ENCODE data around the gene ZBTB12. TPM values are rescaled to one million over a fixed set of nuclear protein-coding genes. Genes with fewer than 3 reads are reported as not detected.
A peak's percentile ranks its signal among the peaks of the same experiment; 100 is the strongest.

The ZBTB12 gene
- total and polyA plus RNA-seq, 2 of the 13 experiments (the other 11 are each of a cell fraction or from before 2014, with no cell fraction given): 4.8 to 6.0 TPM

DNA sequence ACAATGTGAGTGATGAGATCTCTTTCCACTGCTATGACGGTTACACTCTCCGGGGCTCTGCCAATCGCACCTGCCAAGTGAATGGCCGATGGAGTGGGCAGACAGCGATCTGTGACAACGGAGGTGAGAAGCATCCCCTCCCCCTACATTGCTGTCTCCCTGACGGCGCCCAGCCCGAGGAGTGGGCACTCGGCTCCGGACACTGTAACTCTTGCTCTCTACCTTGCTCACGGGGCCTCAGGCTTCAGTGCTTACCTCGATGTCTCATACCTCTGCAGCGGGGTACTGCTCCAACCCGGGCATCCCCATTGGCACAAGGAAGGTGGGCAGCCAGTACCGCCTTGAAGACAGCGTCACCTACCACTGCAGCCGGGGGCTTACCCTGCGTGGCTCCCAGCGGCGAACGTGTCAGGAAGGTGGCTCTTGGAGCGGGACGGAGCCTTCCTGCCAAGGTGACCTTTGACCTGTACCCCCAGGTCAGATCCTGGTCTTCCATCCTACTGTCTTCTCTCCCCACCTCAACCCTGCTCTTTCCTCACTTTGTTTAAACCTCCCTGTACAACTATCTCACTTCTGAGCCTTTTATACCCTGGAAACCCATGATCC lies 45.3 kb upstream of the ZBTB12 start:
- H3K4me3 ChIP-seq (replicated peaks in 1 of 3; ENCODE audit: insufficient read depth in 1 of 3, low read depth in 2 of 3, low read length in 3 of 3): peak overlapping the region; percentile 59 to 90 (median 66); a peak in 5 of 6 replicates
- FAIRE-seq: no peak
- H3K79me2 ChIP-seq (ENCODE audit: insufficient read depth, low read length): peaks cover 22% of the 10 kb centered on the region
- no peaks in the 10 kb centered on the region for H4K20me1 ChIP-seq (ENCODE audit: insufficient read depth, low read length)
- no peak for ATAC-seq
- no peaks in the 10 kb centered on the region; a peak in 1 of 5 replicates for H3K27me3 ChIP-seq (ENCODE audit: control insufficient read depth in 1 of 2, insufficient read depth in 2 of 2, low read length in 2 of 2)
- in situ Hi-C loops (cut with HindIII; ENCODE audit: extremely low pct_ligation_motif_present, low pct_unique_long_range_greater_than_20kb): loop anchor here (5.0 kb wide), 1 partner anchor 45 kb away; the partner anchor contains the start of gene ZBTB12
- intact Hi-C loops (cut with micrococcal nuclease; ENCODE audit: unreplicated experiment): no loop called here
- H3K4me1 ChIP-seq (ENCODE audit: insufficient read depth, low read length): peaks cover 73% of the 10 kb centered on the region
- peaks cover 21 to 74% of the 10 kb centered on the region in 2 experiments for H3K36me3 ChIP-seq (replicated peaks in 1 of 2; ENCODE audit: control insufficient read depth in 1 of 2, insufficient read depth in 2 of 2, low read length in 2 of 2)
- peak overlapping the region; percentile 98 for H3K4me2 ChIP-seq (ENCODE audit: low read depth, low read length)
- peak overlapping the region; percentile 91 for H3K9ac ChIP-seq (ENCODE audit: insufficient read depth, low read depth, low read length)
- 90% methylated on average over 24 of the region's 24 CpGs for WGBS (ENCODE audit: low lambda C conversion rate)
- BruUV-seq (replicated peaks): no TSS peak
- ChIA-PET CTCF (ENCODE audit: low intra/inter-chr PET ratio, low total read pairs) (no interaction called here), POLR2A (interaction anchor here (1.8 kb wide), 1 partner anchor 18 kb away, joined by 5 read pairs; no protein-coding TSS in a partner anchor)
- H2AFZ ChIP-seq (ENCODE audit: low read length): no peak overlapping the region
- DNase-seq (ENCODE audit: low spot score): no peak
- no peaks in the 10 kb centered on the region for H3K9me3 ChIP-seq (ENCODE audit: low read length)
- H3K27ac ChIP-seq (ENCODE audit: extremely low read length, insufficient read depth, low read length): peak overlapping the region; percentile 91
- TF ChIP-seq NR2F6 (IDR thresholded peaks at IDR 0.05) (peak; percentile 69), NR2F6 (CRISPR knock-in tag; IDR thresholded peaks at IDR 0.05) (peak; percentile 53; the same call in 1 of the 2 replicates), EED (CRISPR knock-in tag; IDR thresholded peaks at IDR 0.05) (peak; percentile 69), NR2C2 (CRISPR knock-in tag; IDR thresholded peaks at IDR 0.05; ENCODE audit: borderline replicate concordance) (peak; percentile 73), ZNF20 (CRISPR knock-in tag; IDR thresholded peaks at IDR 0.05) (no peak), ZBTB38 (CRISPR knock-in tag; IDR thresholded peaks at IDR 0.05) (peak; percentile 98), SSRP1 (CRISPR knock-in tag; IDR thresholded peaks at IDR 0.05) (0 out of 2 replicates have a peak, but pooled peaks have one; percentile 6), ZNF264 (CRISPR knock-in tag; IDR thresholded peaks at IDR 0.05) (0 out of 2 replicates have a peak, but pooled peaks have one; percentile 19), ZNF224 (CRISPR knock-in tag; IDR thresholded peaks at IDR 0.05) (peak; percentile 71; the same call in 1 of the 2 replicates), ZNF34 (CRISPR knock-in tag; IDR thresholded peaks at IDR 0.05; ENCODE audit: borderline replicate concordance) (0 out of 2 replicates have a peak, but pooled peaks have one; percentile 13), BRD4 (CRISPR knock-in tag; IDR thresholded peaks at IDR 0.05) (0 out of 2 replicates have a peak, but pooled peaks have one; percentile 30), ZNF674 (CRISPR knock-in tag; IDR thresholded peaks at IDR 0.05; ENCODE audit: low read depth) (0 out of 2 replicates have a peak, but pooled peaks have one; percentile 37), ZC3H13 (CRISPR knock-in tag; IDR thresholded peaks at IDR 0.05) (peak; percentile 74), ZNF577 (CRISPR knock-in tag; IDR thresholded peaks at IDR 0.05; ENCODE audit: borderline replicate concordance, low read depth) (no peak), HNF1A (IDR thresholded peaks at IDR 0.05; ENCODE audit: low read depth) (no peak), HNF1A (CRISPR knock-in tag; IDR thresholded peaks at IDR 0.05; ENCODE audit: borderline replicate concordance) (peak; percentile 32; the same call in 1 of the 2 replicates), ONECUT2 (CRISPR knock-in tag; IDR thresholded peaks at IDR 0.05) (no peak), CHCHD3 (CRISPR knock-in tag; IDR thresholded peaks at IDR 0.05) (no peak)
- TF ChIP-seq, protein P1, sequence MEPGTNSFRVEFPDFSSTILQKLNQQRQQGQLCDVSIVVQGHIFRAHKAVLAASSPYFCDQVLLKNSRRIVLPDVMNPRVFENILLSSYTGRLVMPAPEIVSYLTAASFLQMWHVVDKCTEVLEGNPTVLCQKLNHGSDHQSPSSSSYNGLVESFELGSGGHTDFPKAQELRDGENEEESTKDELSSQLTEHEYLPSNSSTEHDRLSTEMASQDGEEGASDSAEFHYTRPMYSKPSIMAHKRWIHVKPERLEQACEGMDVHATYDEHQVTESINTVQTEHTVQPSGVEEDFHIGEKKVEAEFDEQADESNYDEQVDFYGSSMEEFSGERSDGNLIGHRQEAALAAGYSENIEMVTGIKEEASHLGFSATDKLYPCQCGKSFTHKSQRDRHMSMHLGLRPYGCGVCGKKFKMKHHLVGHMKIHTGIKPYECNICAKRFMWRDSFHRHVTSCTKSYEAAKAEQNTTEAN (CRISPR knock-in tag; conservative IDR thresholded peaks at IDR 0.05): no peak

Data from HepG2 (cell line).